ENCODE results near the gene SPATA31D3. TPM values are rescaled to one million over a fixed set of nuclear protein-coding genes. Genes with fewer than 3 reads are reported as not detected.

SPATA31D3 gene
- total and polyA plus RNA-seq, 2 donors (not counting 1 experiment from before 2014, with no cell fraction given), result not detected

DNA sequence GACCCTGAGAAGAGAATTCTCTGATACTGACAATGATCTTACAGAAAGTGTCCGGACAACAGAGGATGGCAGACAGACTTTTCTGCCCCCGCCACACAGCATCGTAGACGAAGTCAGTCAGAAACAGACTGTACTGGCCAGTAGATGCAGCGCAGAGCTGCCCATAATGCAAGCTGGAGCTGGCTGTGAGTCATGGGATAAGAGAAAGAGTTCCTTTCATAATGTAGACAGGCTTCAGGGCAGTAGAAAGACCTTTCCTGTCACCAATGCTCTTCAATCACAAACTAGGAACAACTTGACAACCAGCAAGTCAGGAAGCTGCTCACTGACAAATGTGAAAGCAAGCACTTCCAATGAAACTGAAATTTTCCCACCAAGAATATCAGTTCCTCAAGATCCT lies 50.4 kb downstream of the SPATA31D3 start:
- H3K36me3 ChIP-seq (ENCODE audit: control insufficient read depth, insufficient read depth, low read length), result no peaks in the 10 kb centered on the region
- no peaks in the 10 kb centered on the region for H3K4me1 ChIP-seq (ENCODE audit: control insufficient read depth, extremely low read depth, insufficient read depth, low read length)
- no peak overlapping the region for H3K4me2 ChIP-seq (ENCODE audit: extremely low read depth, insufficient read depth, low read length)
- H4K20me1 ChIP-seq (ENCODE audit: control insufficient read depth, extremely low read depth, insufficient read depth, low read length), result no peaks in the 10 kb centered on the region
- H3K27me3 ChIP-seq (ENCODE audit: control insufficient read depth, insufficient read depth, low read length), result no peaks in the 10 kb centered on the region
- no peak for TF ChIP-seq EZH2 (IDR thresholded peaks at IDR 0.05; ENCODE audit: low read length, missing control alignments)
- TF ChIP-seq, protein P1, sequence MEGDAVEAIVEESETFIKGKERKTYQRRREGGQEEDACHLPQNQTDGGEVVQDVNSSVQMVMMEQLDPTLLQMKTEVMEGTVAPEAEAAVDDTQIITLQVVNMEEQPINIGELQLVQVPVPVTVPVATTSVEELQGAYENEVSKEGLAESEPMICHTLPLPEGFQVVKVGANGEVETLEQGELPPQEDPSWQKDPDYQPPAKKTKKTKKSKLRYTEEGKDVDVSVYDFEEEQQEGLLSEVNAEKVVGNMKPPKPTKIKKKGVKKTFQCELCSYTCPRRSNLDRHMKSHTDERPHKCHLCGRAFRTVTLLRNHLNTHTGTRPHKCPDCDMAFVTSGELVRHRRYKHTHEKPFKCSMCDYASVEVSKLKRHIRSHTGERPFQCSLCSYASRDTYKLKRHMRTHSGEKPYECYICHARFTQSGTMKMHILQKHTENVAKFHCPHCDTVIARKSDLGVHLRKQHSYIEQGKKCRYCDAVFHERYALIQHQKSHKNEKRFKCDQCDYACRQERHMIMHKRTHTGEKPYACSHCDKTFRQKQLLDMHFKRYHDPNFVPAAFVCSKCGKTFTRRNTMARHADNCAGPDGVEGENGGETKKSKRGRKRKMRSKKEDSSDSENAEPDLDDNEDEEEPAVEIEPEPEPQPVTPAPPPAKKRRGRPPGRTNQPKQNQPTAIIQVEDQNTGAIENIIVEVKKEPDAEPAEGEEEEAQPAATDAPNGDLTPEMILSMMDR (conservative IDR thresholded peaks at IDR 0.05 in 1 of 2, IDR thresholded peaks at IDR 0.05 in 1 of 2; ENCODE audit: low read depth in 1 of 2, low read length in 2 of 2), result no peak
- no peak overlapping the region for H3K4me3 ChIP-seq (replicated peaks in 1 of 4; ENCODE audit: control extremely low read depth in 1 of 4, insufficient read depth in 1 of 4, low read depth in 3 of 4, low read length in 4 of 4)
- no peak for DNase-seq (ENCODE audit: low read depth in 2 of 2)
- no peak overlapping the region for H3K27ac ChIP-seq (ENCODE audit: insufficient read depth, low read length)
- no peak overlapping the region for H3K9ac ChIP-seq (ENCODE audit: insufficient read depth, low read length)
- no peak overlapping the region for H2AFZ ChIP-seq (ENCODE audit: low read length)
- H3K79me2 ChIP-seq (ENCODE audit: control insufficient read depth, insufficient read depth, low read length), result no peaks in the 10 kb centered on the region
- H3K9me3 ChIP-seq (ENCODE audit: control insufficient read depth, insufficient read depth, low read depth, low read length), result no peaks in the 10 kb centered on the region

Other genes starting within 250 kb of the SPATA31D3 start
- gene SPATA31D4, start 15.1 kb upstream of the SPATA31D3 start, total RNA-seq, result not detected in 2 replicates
- not detected in 2 replicates for gene SPATA31D4, start 15.1 kb upstream of the SPATA31D3 start, polyA plus RNA-seq
- not detected in 2 replicates for gene SPATA31D1, start 45.3 kb downstream of the SPATA31D3 start, total RNA-seq
- not detected in 2 replicates for gene SPATA31D1, start 45.3 kb downstream of the SPATA31D3 start, polyA plus RNA-seq